NCI-H69 (cell line): ENCODE results near the gene ATP5PF.
"Not testable (repeated sequence)": the region's sequence is repeated elsewhere in the genome, so short reads cannot be mapped to it uniquely, and the experiment has no call there.

Experiments used
- DNase-seq: peaks from one replicate; lab custom pipeline; 2025; lab: John Stamatoyannopoulos, UW

The ATP5PF gene

GRCh38 chr21:25734904-25735645 is at the start of gene ATP5PF, which contains the start of gene GABPA:
TSS of gene ATP5PF (minus strand) at chr21:25734904. CDS start at chr21:25729794, 5,110 bp downstream.
TSS of gene GABPA (plus strand) at chr21:25734972. CDS start at chr21:25741599, 6,627 bp downstream.
- DNase-seq: peak; percentile 99

GRCh38 chr21:25778126-25778875 is 43.6 kb upstream of the ATP5PF start:
- DNase-seq: not testable (repeated sequence)

- peak; percentile 66 for DNase-seq
Measured at GRCh38 chr21:25776440-25776839, 41.7 kb upstream of the ATP5PF start.

GRCh38 chr21:25772686-25773085 is 38.0 kb upstream of the ATP5PF start:
- DNase-seq: no peak

GRCh38 chr21:25767921-25768320 is 33.2 kb upstream of the ATP5PF start:
- no peak for DNase-seq

GRCh38 chr21:25764065-25764464 is 29.4 kb upstream of the ATP5PF start:
- no peak for DNase-seq

- DNase-seq: no peak
Measured at GRCh38 chr21:25760677-25761076, 26.0 kb upstream of the ATP5PF start.

- DNase-seq: no peak
Measured at GRCh38 chr21:25760061-25760460, 25.4 kb upstream of the ATP5PF start.

- DNase-seq: no peak
Measured at GRCh38 chr21:25759573-25759972, 24.9 kb upstream of the ATP5PF start.

GRCh38 chr21:25757531-25757930 is 22.8 kb upstream of the ATP5PF start:
- DNase-seq: no peak

GRCh38 chr21:25756190-25756932 is 21.7 kb upstream of the ATP5PF start:
- DNase-seq: no peak

- no peak for DNase-seq
Measured at GRCh38 chr21:25752416-25752815, 17.7 kb upstream of the ATP5PF start.

- DNase-seq: no peak
Measured at GRCh38 chr21:25750085-25750484, 15.4 kb upstream of the ATP5PF start.

- DNase-seq: no peak
Measured at GRCh38 chr21:25744854-25745253, 10.2 kb upstream of the ATP5PF start.

- no peak for DNase-seq
Measured at GRCh38 chr21:25742900-25743299, 8.2 kb upstream of the ATP5PF start.

GRCh38 chr21:25737421-25737820 is 2.7 kb upstream of the ATP5PF start:
- DNase-seq: no peak

- DNase-seq: peak; percentile 95
Measured at GRCh38 chr21:25735646-25736597, 1.2 kb upstream of the ATP5PF start.

GRCh38 chr21:25734654-25734903 is 125 bp downstream of the ATP5PF start:
- no peak for DNase-seq

GRCh38 chr21:25733859-25734653 is 648 bp downstream of the ATP5PF start:
- DNase-seq: peak; percentile 48

- DNase-seq: no peak
Measured at GRCh38 chr21:25732091-25732760, 2.5 kb downstream of the ATP5PF start.
